Endothelial cell of umbilical vein (primary cell): ENCODE results near the gene KIZ. TPM values are rescaled to one million over a fixed set of nuclear protein-coding genes. Genes with fewer than 3 reads are reported as not detected.

Experiments
- BruUV-seq: library from RNA; stranded (reverse); fragments of 400-500 nt; replicated peaks from 2 replicates; lab custom pipeline; 2021; lab: Mats Ljungman, UMichigan
- CTCF ChIA-PET: fragments of 300-600, 350-600 bp; sonication (Branson Sonifier 250); formaldehyde crosslinking; loops from one replicate; lab custom pipeline; 2021; ENCODE audit warnings: antibody characterized with exemption, inconsistent platforms; lab: Charles Lee
- POLR2A ChIA-PET: fragments of 300-600, 350-600 bp; sonication (Branson Sonifier 250); formaldehyde crosslinking; loops from one replicate; lab custom pipeline; 2021; ENCODE audit warnings: antibody characterized with exemption, inconsistent platforms; lab: Charles Lee
- DNase-seq: peaks from one replicate; pipeline ENCODE4 v3.0.0-alpha.2; 2011; ENCODE audit warnings: low read depth, low spot score
- FAIRE-seq: peaks from 2 replicates; lab custom pipeline; 2011; peaks lifted over from hg19 to GRCh38; lab: Jason Lieb, UNC
- H2AFZ ChIP-seq: 2 replicates; pipeline ENCODE4 v1.6.0; 2012; ENCODE audit warnings: low read depth, low read length, control low read depth, inconsistent platforms
- H3K27ac ChIP-seq: 2 replicates; pipeline ENCODE4 v1.5.1; 2011; ENCODE audit warnings: low read depth, mild to moderate bottlenecking, control low read depth, low read length, moderate library complexity; ENCODE audit not compliant: insufficient read depth
- H3K27me3 ChIP-seq, 2 experiments: 2 replicates each; pipeline versions ENCODE4 v1.6.0 to v1.6.1; 2011; ENCODE audit warnings: low read length in 2 of 2, mixed read lengths in 1 of 2; ENCODE audit not compliant: control insufficient read depth in 2 of 2, insufficient read depth in 2 of 2
- H3K36me3 ChIP-seq, 2 experiments: 2 replicates in 1 of 2; 3 replicates in 1 of 2; pipeline ENCODE4 v1.5.1; 2011; ENCODE audit warnings: low read length in 2 of 2, mild to moderate bottlenecking in 1 of 2, moderate library complexity in 1 of 2; ENCODE audit not compliant: control insufficient read depth in 2 of 2, insufficient read depth in 2 of 2; ENCODE audit errors: extremely low read depth in 1 of 2
- H3K4me1 ChIP-seq: 3 replicates; pipeline ENCODE4 v1.5.1; 2011; ENCODE audit warnings: mild to moderate bottlenecking, low read length; ENCODE audit not compliant: control insufficient read depth, insufficient read depth; ENCODE audit errors: extremely low read depth
- H3K4me2 ChIP-seq: 2 replicates; pipeline ENCODE4 v1.6.1; 2011; ENCODE audit warnings: low read length, control low read depth, mixed read lengths; ENCODE audit not compliant: insufficient read depth
- H3K4me3 ChIP-seq, 3 experiments: fragments of 200-600 bp in 1 of 3; sonication (generic), shearing (Covaris generic) in 1 of 3; replicated peaks in 1 of 3; 2 replicates each; pipeline ENCODE4 v1.5.1; 2011 to 2016; ENCODE audit warnings: control low read depth in 3 of 3, low read length in 3 of 3, mild to moderate bottlenecking in 2 of 3, inconsistent platforms in 1 of 3, low read depth in 1 of 3, moderate library complexity in 1 of 3; ENCODE audit not compliant: insufficient read depth in 1 of 3
- H3K79me2 ChIP-seq: 2 replicates; pipeline ENCODE4 v1.6.0; 2012; ENCODE audit warnings: low read length, inconsistent platforms; ENCODE audit not compliant: control insufficient read depth, insufficient read depth
- H3K9ac ChIP-seq: replicated peaks from 2 replicates; pipeline ENCODE3; 2011; ENCODE audit warnings: low read length, control low read depth; ENCODE audit not compliant: insufficient read depth; ENCODE audit errors: extremely low read depth
- H3K9me1 ChIP-seq: replicated peaks from 3 replicates; pipeline ENCODE4 v1.6.0; 2011; ENCODE audit warnings: mild to moderate bottlenecking, low read length; ENCODE audit not compliant: control insufficient read depth, insufficient read depth; ENCODE audit errors: extremely low read depth
- H3K9me3 ChIP-seq: replicated peaks from 2 replicates; pipeline ENCODE4 v1.5.1; 2012; ENCODE audit warnings: low read length, inconsistent platforms; ENCODE audit not compliant: control insufficient read depth, insufficient read depth
- H4K20me1 ChIP-seq: replicated peaks from 2 replicates; pipeline ENCODE3; 2011; ENCODE audit warnings: mild to moderate bottlenecking, low read length; ENCODE audit not compliant: control insufficient read depth, insufficient read depth; ENCODE audit errors: extremely low read depth
- EZH2 ChIP-seq: IDR thresholded peaks from 2 replicates; pipeline ENCODE4 v1.6.1; 2012; ENCODE audit warnings: borderline replicate concordance, low read depth, mild to moderate bottlenecking, moderate library complexity, low read length, inconsistent platforms; ENCODE audit not compliant: severe bottlenecking
- FOS ChIP-seq: IDR thresholded peaks from 2 replicates; pipeline ENCODE4 v1.6.1; 2011; ENCODE audit warnings: mild to moderate bottlenecking, low read length, moderate library complexity, borderline replicate concordance; ENCODE audit not compliant: insufficient read depth
- JUN ChIP-seq: IDR thresholded peaks from 2 replicates; pipeline ENCODE4 v1.6.1; 2011; ENCODE audit warnings: borderline replicate concordance, low read depth; ENCODE audit not compliant: insufficient read length, insufficient read depth
- MYC ChIP-seq: IDR thresholded peaks from one replicate; pipeline ENCODE4 v1.6.1; 2011; ENCODE audit warnings: mild to moderate bottlenecking, low read depth, low read length
- POLR2A ChIP-seq: IDR thresholded peaks from 2 replicates; pipeline ENCODE4 v1.6.1; 2012; ENCODE audit warnings: low read depth, mild to moderate bottlenecking, control low read depth, low read length
- POLR2AphosphoS5 ChIP-seq: IDR thresholded peaks from 2 replicates; pipeline ENCODE4 v1.6.1; 2012; ENCODE audit warnings: low read depth, mild to moderate bottlenecking, control low read depth, low read length, moderate library complexity; ENCODE audit not compliant: insufficient read depth
- dilution Hi-C: fragments of 300-500 bp; cut with MboI; formaldehyde crosslinking; loops from one replicate; pipeline ENCODE4 v1.15.0; 2019; ENCODE audit warnings: low sequenced_read_pairs; ENCODE audit not compliant: extremely low pct_ligation_motif_present
- intact Hi-C: fragments of 100-400 bp; cut with micrococcal nuclease; formaldehyde crosslinking; loops from one replicate; pipeline ENCODE4 v1.10.0; 2022
- polyA plus RNA-seq, 4 experiments: library from polyadenylated mRNA; depleted of rRNA in 3 of 4; stranded (reverse) in 3 of 4; unstranded in 1 of 4; fragments of >200 nt; gene quantifications; 2 replicates each; pipeline versions ENCODE4 v1.2.1 to v1.2.3, GENCODE V29; 2011 to 2012; ENCODE audit warnings: missing spikeins in 1 of 4
- total RNA-seq: library from RNA; stranded (reverse); gene quantifications from 2 replicates; pipeline ENCODE4 v1.2.3, GENCODE V29; 2021

KIZ gene
- total and polyA plus RNA-seq, 2 donors (not counting 3 experiments of a cell fraction or from before 2014, with no cell fraction given): 3.9 to 7.3 TPM

GRCh38 chr20:21189761-21190523 lies 64.1 kb downstream of the KIZ start:
- no peaks in the 10 kb centered on the region for H3K4me1 ChIP-seq
- H3K4me2 ChIP-seq: no peak overlapping the region
- dilution Hi-C loops: no loop called here
- FAIRE-seq: no peak
- TF ChIP-seq FOS (no peak), POLR2A (no peak), EZH2 (no peak), JUN (no peak)
- CTCF ChIA-PET: interaction anchor here (0.6 kb wide), 1 partner anchor 128 kb away, joined by 3 read pairs; no protein-coding TSS in a partner anchor
- POLR2A ChIA-PET: no interaction called here
- no peak overlapping the region for H3K4me3 ChIP-seq
- H3K36me3 ChIP-seq: no peaks in the 10 kb centered on the region
- H2AFZ ChIP-seq: no peak overlapping the region
- H3K9me1 ChIP-seq: no peaks in the 10 kb centered on the region
- H3K79me2 ChIP-seq: no peaks in the 10 kb centered on the region
- H3K9me3 ChIP-seq: no peaks in the 10 kb centered on the region
- H3K27ac ChIP-seq: no peak overlapping the region
- intact Hi-C loops: no loop called here
- H4K20me1 ChIP-seq: no peaks in the 10 kb centered on the region
- H3K9ac ChIP-seq: no peak overlapping the region
- BruUV-seq: no TSS peak
- DNase-seq: no peak
- H3K27me3 ChIP-seq: peaks cover 2% of the 10 kb centered on the region in 2 experiments

DNA sequence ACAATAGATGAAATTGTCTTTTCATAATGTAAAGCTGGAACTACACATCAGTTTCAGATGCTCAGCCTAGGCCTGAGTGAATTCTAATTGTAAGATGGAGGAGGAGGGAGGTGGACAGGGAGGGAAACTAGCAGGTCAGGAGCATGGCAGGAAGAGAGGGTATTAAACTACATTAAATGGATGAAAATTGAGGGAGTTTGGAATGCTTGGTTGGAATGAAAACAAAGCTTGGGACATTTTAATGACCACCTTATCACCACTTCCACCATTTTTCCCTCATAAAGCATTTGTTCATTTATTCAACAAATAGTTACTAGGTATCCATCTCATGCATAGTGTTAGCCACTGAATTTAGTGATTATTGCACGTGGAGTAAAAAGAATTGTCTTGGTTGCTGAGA lies 65.0 kb downstream of the KIZ start:
- no peak overlapping the region for H3K4me3 ChIP-seq
- intact Hi-C loops (no loop called here), dilution Hi-C loops (no loop called here)
- POLR2A ChIA-PET: no interaction called here
- CTCF ChIA-PET: no interaction called here
- TF ChIP-seq POLR2AphosphoS5 (no peak), JUN (no peak), POLR2A (no peak), EZH2 (no peak), FOS (no peak), MYC (no peak)
- H3K79me2 ChIP-seq: no peaks in the 10 kb centered on the region
- FAIRE-seq (no peak), DNase-seq (no peak)
- no peak overlapping the region for H2AFZ ChIP-seq
- H3K9me3 ChIP-seq: no peaks in the 10 kb centered on the region
- no peak overlapping the region for H3K27ac ChIP-seq
- peaks cover 2% of the 10 kb centered on the region in 2 experiments for H3K27me3 ChIP-seq
- H3K4me2 ChIP-seq: no peak overlapping the region
- no peaks in the 10 kb centered on the region for H3K4me1 ChIP-seq
- H3K9ac ChIP-seq: no peak overlapping the region
- no peaks in the 10 kb centered on the region for H3K36me3 ChIP-seq
- no peaks in the 10 kb centered on the region for H3K9me1 ChIP-seq
- no TSS peak for BruUV-seq
- H4K20me1 ChIP-seq: no peaks in the 10 kb centered on the region
